ENCODE results near the gene AQR.
"Not testable (repeated sequence)": the region's sequence is repeated elsewhere in the genome, so short reads cannot be mapped to it uniquely, and the experiment has no call there.

Gene AQR

DNA sequence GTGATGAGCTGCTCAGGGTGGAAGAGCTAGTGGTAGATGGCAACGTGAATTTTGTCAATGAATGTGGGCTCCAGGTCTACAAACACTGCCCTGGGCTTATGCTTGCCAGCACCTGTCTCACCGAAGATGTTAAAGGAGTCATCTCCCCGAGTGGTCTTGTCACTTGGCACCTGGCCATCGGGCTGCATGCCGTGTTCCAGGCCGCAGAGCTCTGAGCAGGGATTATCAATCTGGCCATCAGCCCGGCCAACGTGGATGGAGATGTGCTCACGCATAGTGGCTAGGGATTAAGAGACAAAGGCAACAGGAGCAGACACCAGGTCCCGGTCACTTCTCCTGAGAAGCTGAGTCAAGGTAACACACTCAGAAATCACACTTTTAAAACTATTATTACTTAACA is 119.4 kb downstream of the AQR start:
- no peaks in the 10 kb centered on the region for H3K4me1 ChIP-seq
- no peak overlapping the region for H3K4me3 ChIP-seq
- no peaks in the 10 kb centered on the region for H3K27me3 ChIP-seq (ENCODE audit: low read depth)
- H3K36me3 ChIP-seq (replicated peaks): no peaks in the 10 kb centered on the region
- DNase-seq (ENCODE audit: low spot score in 2 of 2): peak in 1 of 2 experiments; percentile 12
- H3K9me3 ChIP-seq: no peaks in the 10 kb centered on the region
- in situ Hi-C loops (cut with MboI; ENCODE audit: low sequenced_read_pairs): no loop called here

DNA sequence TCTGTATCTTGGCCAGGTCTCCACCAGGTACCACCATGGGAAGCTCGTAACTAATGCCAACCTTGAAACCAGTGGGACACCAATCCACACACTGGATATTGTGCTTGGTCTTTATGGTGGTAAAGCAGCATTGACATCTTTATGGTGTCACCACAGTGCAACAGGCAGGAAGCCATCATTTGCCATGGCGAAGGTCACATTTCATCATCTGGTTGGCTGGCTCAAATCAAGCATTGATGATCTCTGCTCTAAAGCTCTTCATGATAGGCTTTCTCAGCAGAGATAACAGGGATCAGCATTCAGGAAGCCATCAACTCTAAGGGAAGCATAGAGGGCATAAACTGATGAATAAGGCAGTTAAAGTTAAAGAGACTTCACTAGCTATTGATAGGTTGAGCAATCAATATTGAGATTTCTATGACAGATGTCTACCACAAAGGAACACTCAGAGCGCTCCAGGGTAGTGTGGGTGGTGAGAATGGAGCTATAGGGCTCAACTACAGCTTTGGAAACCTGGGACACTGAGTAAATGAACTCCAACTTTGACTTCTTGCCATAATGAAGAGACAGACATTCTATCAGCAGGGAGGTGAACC is 120.1 kb downstream of the AQR start:
- in situ Hi-C loops (cut with MboI; ENCODE audit: low sequenced_read_pairs): no loop called here
- DNase-seq (ENCODE audit: low spot score in 2 of 2): no peak
- no peaks in the 10 kb centered on the region for H3K9me3 ChIP-seq
- no peaks in the 10 kb centered on the region for H3K4me1 ChIP-seq
- H3K27me3 ChIP-seq (ENCODE audit: low read depth): no peaks in the 10 kb centered on the region
- H3K36me3 ChIP-seq (replicated peaks): no peaks in the 10 kb centered on the region
- no peak overlapping the region for H3K4me3 ChIP-seq

DNA sequence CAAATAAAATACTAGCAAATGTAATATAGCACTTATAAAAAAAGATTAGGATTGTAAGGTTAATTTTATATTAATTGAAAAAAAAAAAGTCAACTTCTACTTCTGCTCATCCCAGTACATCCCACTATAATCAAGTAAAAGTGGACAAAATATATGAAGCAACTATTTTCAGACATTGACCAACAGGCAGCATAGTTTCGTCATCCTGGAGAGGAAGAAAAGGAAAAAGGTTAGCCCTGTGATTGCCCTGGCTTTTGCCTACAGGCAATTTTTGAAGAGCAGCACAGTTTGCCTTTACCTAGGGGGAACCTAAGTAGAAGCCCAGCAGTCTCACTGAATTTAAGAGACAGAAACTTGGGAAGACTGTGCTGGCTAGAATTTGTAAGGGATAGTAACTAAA is 121.9 kb downstream of the AQR start:
- Histone ChIP-seq H3K4me1 (no peaks in the 10 kb centered on the region), H3K36me3 (replicated peaks) (no peaks in the 10 kb centered on the region), H3K4me3 (no peak overlapping the region), H3K9me3 (no peaks in the 10 kb centered on the region), H3K27me3 (ENCODE audit: low read depth) (no peaks in the 10 kb centered on the region)
- in situ Hi-C loops (cut with MboI; ENCODE audit: low sequenced_read_pairs): no loop called here
- DNase-seq (ENCODE audit: low spot score in 2 of 2): no peak

DNA sequence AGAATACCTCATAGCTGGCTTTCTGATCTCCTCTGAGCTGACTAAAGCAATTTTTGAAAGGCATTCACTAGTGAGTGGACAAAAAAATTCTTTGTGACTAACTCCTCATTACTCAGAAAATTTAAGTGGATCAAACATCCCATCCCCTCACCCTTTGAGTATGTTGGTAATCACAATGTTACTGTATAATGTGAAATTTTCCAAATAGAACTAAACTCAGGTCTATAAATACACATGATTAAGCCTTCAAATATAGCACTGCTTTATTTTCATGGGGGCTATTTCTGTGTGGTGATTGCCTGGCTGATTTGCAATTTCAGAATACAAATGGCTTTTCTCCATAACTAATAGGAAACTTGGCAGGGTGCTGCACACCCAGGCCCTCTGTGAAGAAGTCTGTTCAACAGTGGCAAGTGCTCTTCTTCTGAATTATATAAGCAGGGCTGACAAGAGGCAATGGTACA is 128.2 kb downstream of the AQR start:
- Histone ChIP-seq H3K36me3 (replicated peaks) (no peaks in the 10 kb centered on the region), H3K4me1 (no peaks in the 10 kb centered on the region), H3K27me3 (ENCODE audit: low read depth) (no peaks in the 10 kb centered on the region), H3K4me3 (no peak overlapping the region), H3K9me3 (no peaks in the 10 kb centered on the region)
- in situ Hi-C loops (cut with MboI; ENCODE audit: low sequenced_read_pairs): no loop called here
- no peak for DNase-seq (ENCODE audit: low spot score in 2 of 2)

DNA sequence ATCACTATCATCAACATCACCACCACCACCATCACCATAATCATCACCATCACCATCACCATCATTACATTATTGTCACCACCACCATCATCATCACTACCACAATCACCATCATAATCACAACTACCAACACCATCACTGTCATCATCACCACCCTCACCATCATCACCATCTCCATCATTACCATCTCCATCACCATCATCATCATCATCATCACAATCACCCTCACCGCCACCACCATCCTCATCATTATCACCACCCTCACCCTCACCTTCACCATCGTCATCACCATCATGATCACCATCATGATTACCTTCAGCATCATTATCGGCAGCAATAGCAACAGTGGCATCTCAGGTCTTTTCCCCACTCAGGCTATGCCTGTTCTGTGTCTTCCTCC is 131.3 kb downstream of the AQR start:
- Histone ChIP-seq H3K27me3 (ENCODE audit: low read depth) (no peaks in the 10 kb centered on the region), H3K4me1 (no peaks in the 10 kb centered on the region), H3K36me3 (replicated peaks) (no peaks in the 10 kb centered on the region), H3K4me3 (no peak overlapping the region), H3K9me3 (peaks cover 2% of the 10 kb centered on the region; the same call in 1 of the 2 replicates)
- in situ Hi-C loops (cut with MboI; ENCODE audit: low sequenced_read_pairs): no loop called here
- no peak for DNase-seq (ENCODE audit: low spot score in 2 of 2)

DNA sequence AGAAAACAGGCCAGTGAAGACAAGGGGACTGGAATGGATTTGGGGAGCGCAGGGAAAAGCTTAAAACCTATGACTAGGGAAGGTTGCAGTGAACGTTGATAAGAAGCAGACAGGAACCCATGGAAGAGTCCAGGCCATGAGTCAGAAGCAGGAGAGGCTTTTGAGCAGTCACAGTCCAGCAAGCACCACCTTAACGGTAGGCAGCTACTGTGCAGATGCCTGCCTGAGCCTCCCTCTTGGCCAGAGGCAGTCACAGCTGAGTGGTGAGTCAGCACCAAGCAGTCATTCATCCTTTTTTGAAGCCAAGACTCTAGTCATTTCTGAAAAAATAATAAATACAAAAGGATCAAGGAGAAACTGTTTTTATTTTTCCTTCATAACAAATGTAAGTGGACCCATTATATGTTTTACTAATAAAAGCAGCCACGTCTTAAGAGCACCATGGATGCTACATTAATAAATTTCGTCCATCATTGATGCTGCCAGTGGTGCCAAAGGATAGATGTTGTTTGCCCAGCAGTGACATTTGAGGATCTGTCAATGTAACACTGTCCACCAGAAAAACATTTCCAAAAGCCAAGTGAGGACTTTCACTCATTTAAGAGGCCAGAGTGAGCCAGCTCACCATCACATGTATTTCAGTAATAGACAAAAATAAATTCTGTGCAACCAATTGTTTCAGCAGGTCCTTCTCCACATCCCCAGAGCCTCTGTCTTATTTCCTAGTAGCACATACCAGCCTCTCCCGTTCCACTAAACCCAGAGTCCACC is 132.1 kb downstream of the AQR start:
- Histone ChIP-seq H3K4me1 (no peaks in the 10 kb centered on the region), H3K9me3 (peaks cover 2% of the 10 kb centered on the region; the same call in 1 of the 2 replicates), H3K4me3 (no peak overlapping the region), H3K27me3 (ENCODE audit: low read depth) (no peaks in the 10 kb centered on the region), H3K36me3 (replicated peaks) (no peaks in the 10 kb centered on the region)
- in situ Hi-C loops (cut with MboI; ENCODE audit: low sequenced_read_pairs): no loop called here
- DNase-seq (ENCODE audit: low spot score in 2 of 2): no peak

DNA sequence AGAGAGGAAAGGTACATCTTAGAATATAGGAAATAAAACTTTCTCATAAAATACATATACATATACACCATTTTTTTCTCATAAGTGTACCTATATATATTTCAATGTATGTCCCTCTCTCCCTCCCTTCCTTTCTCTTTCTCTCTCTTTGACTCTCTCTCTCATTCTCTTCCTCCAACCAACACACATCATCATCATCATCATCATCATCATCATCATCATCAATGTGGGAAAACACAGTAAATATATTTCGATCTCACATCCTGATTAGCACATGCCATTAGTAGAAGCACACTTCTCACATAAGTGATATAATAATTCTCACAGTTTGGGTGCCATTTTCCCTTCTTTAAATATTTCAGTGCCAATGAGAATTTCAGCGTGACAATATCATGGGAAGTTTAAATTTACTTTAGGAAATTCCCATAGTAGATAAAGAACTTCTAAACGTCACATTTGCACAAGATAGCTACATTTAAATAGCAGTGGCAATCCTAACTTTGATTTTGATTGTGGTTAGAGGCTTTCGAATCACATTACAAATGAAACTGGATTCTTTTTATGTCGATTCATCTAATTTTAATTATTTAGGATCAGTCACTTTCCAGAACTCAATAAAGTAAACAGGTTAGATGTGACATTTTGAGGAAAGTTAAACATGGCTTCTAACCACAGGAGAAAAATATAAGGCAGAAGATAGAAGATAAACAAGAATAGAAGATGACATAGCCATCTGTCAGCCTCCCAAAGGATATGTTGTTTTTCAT is 141.2 kb downstream of the AQR start:
- Histone ChIP-seq H3K9me3 (no peaks in the 10 kb centered on the region), H3K4me3 (no peak overlapping the region), H3K36me3 (replicated peaks) (no peaks in the 10 kb centered on the region), H3K27me3 (ENCODE audit: low read depth) (no peaks in the 10 kb centered on the region; the same call in 1 of the 2 replicates), H3K4me1 (no peaks in the 10 kb centered on the region)
- in situ Hi-C loops (cut with MboI; ENCODE audit: low sequenced_read_pairs): no loop called here
- DNase-seq (ENCODE audit: low spot score in 2 of 2): no peak

DNA sequence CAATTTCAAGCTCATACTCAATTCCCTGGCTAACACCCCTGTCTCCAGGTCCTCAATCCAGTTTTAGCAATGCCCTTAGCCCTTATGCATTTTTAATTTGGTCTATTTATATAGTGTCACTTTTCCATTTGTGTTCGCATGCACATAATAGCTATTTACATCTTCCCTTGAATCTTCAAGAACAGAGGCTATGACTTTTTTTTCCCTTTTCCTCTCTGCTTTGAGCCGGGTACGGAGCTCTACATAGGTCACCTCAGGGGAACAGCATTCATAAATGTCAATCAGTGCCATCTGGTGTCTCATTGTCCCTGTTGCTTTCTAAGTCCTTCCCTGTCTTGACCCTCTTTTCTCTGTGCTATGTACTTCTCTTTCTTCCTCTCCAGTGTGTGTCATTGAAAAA is 147.7 kb downstream of the AQR start:
- no peaks in the 10 kb centered on the region for H3K9me3 ChIP-seq
- no peaks in the 10 kb centered on the region; the same call in 1 of the 2 replicates for H3K27me3 ChIP-seq (ENCODE audit: low read depth)
- H3K4me1 ChIP-seq: no peaks in the 10 kb centered on the region
- in situ Hi-C loops (cut with MboI; ENCODE audit: low sequenced_read_pairs): no loop called here
- H3K4me3 ChIP-seq: no peak overlapping the region
- H3K36me3 ChIP-seq (replicated peaks): no peaks in the 10 kb centered on the region
- DNase-seq (ENCODE audit: low spot score in 2 of 2): no peak

DNA sequence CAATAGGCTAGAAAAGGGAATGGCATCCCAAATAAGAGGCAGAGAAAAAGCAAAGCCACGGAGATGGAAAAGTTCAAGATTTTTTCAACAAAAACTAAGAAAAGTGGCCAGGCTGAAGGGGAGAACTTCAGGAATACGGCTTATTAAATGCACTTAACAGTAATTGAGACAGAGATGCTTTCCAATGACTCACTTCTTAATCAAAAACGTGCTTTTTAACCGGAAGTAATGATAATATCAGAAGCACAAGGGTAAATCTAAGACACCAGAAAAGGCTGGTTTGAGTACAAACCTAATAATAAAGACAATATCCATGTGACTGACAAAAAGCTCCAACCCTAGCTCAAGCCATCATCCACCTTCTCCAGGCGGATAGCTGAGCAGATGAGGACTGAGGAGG is 149.4 kb downstream of the AQR start:
- Histone ChIP-seq H3K9me3 (no peaks in the 10 kb centered on the region), H3K36me3 (replicated peaks) (no peaks in the 10 kb centered on the region), H3K4me3 (no peak overlapping the region), H3K4me1 (no peaks in the 10 kb centered on the region), H3K27me3 (ENCODE audit: low read depth) (no peaks in the 10 kb centered on the region; the same call in 1 of the 2 replicates)
- DNase-seq (ENCODE audit: low spot score in 2 of 2): no peak
- in situ Hi-C loops (cut with MboI; ENCODE audit: low sequenced_read_pairs): no loop called here

DNA sequence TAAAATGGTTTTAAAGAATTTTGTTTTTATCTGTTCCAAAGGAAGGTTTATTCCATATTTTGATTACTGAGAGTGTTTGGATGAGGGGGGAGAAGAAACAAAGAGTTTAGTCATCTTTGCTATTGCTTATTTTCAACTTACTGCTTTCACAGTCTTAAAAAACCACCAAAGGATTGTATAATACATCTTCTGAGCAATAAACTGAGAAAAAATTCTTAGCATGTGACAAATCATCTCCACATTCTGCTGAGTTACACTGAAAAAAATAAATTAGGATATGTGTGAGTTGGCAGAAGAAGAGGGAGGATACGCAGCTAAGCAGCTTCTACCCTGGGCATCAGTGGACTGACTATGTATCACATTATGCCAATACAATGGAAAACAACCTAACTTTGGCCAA is 151.0 kb downstream of the AQR start:
- in situ Hi-C loops (cut with MboI; ENCODE audit: low sequenced_read_pairs): no loop called here
- DNase-seq (ENCODE audit: low spot score in 2 of 2): no peak
- Histone ChIP-seq H3K36me3 (replicated peaks) (no peaks in the 10 kb centered on the region), H3K9me3 (no peaks in the 10 kb centered on the region), H3K4me1 (no peaks in the 10 kb centered on the region), H3K4me3 (no peak overlapping the region), H3K27me3 (ENCODE audit: low read depth) (no peaks in the 10 kb centered on the region; the same call in 1 of the 2 replicates)

DNA sequence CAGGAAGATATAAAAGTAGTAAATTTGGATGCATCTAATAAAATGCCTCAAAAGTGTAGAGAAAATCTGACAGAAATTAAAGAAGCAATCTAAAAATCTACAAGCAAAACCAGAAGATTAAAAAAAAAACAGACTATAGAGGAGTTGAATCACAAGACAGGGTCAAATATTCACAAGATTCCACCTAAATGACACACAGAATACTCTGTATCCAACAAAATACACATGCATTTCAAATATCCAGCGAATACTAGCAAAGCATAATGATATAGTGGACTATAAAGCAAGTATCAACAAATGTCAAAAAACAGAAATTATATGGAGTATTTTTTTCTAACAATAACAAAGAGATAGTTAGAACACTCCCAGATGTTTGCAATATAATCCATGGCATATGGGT is 153.7 kb downstream of the AQR start:
- H3K27me3 ChIP-seq (ENCODE audit: low read depth): no peaks in the 10 kb centered on the region; the same call in 1 of the 2 replicates
- H3K9me3 ChIP-seq: no peaks in the 10 kb centered on the region
- in situ Hi-C loops (cut with MboI; ENCODE audit: low sequenced_read_pairs): no loop called here
- no peak for DNase-seq (ENCODE audit: low spot score in 2 of 2)
- no peaks in the 10 kb centered on the region for H3K36me3 ChIP-seq (replicated peaks)
- H3K4me3 ChIP-seq: no peak overlapping the region
- no peaks in the 10 kb centered on the region for H3K4me1 ChIP-seq

DNA sequence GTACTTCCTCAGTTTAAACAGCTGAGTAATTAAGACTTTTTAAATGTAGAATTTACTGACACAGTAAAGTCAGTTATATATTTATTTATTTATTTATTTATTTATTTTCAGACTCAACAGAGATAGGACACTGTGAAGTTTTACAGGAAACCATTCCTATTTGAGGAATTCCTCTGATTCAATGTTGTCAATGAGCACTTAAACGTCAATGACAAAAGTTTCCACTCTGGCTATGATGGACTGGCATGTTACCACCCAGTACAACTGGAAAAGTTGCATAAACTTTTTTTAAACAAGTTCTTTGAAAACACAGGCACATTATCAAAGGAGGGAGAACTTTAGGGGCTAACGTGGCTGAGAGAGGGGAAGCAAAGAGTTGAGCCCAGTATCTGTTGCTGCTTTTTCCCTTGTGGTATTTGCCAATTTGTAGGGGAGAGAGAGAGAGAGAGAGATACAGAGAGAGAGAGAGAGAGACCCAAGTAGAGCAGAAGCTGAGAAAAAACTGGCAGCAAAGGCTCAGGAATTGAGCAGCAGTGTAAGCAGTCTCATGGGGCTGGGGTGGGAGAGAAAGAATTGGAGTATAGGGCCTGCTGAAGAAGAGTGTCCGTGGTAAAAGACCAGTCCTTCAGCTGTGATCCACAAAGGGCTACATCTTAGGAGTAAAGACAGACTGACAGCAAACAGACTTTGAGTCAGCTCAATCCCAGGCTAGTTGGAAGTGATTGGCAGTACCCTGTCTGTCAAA is 155.9 kb downstream of the AQR start:
- no peak for DNase-seq (ENCODE audit: low spot score in 2 of 2)
- no peaks in the 10 kb centered on the region for H3K9me3 ChIP-seq
- H3K36me3 ChIP-seq (replicated peaks): no peaks in the 10 kb centered on the region
- in situ Hi-C loops (cut with MboI; ENCODE audit: low sequenced_read_pairs): no loop called here
- H3K4me1 ChIP-seq: no peaks in the 10 kb centered on the region
- no peaks in the 10 kb centered on the region; the same call in 1 of the 2 replicates for H3K27me3 ChIP-seq (ENCODE audit: low read depth)
- no peak overlapping the region for H3K4me3 ChIP-seq

DNA sequence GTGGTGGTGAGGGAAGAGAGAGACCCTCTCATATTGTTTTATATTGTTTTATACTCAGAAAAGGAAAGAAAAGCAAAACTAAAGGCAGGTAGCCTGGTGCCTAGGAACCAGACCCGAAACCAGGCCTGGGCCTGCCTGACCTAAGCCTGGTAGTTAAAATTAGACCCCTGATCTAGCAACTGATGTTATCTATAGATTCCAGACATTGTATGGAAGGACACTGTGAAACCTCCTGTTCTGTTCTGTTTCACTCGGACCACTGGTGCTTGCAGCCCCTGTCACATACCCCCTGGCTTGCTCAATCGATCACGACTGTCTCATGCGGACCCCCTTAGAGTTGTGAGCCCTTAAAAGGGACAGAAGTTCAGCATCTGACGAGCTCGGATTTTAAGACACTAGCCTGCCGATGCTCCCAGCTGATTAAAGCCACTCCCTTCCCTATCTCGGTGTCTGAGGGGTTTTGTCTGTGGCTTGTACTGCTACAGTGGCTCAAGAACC is 156.6 kb downstream of the AQR start:
- H3K27me3 ChIP-seq (ENCODE audit: low read depth); H3K9me3 ChIP-seq; in situ Hi-C loops (cut with MboI; ENCODE audit: low sequenced_read_pairs); DNase-seq (ENCODE audit: low spot score in 2 of 2); H3K4me3 ChIP-seq; H3K36me3 ChIP-seq (replicated peaks); H3K4me1 ChIP-seq: not testable (repeated sequence)
